Breast epithelium (tissue), 4 donors: ENCODE results near the gene GART. TPM values are rescaled to one million over a fixed set of nuclear protein-coding genes. Genes with fewer than 3 reads are reported as not detected.

Experiments used
- DNase-seq, 2 donors: peaks; one replicate each; pipeline ENCODE4 v3.0.0-alpha.2; 2019; ENCODE audit warnings: low spot score in 2 of 2
- H3K27ac ChIP-seq, 2 donors: fragments of 200-600 bp; sonication (generic) in 1 of 2; one replicate each; pipeline ENCODE4 v1.5.1; 2016 to 2019; ENCODE audit warnings: mild to moderate bottlenecking in 1 of 2
- H3K27me3 ChIP-seq, 2 donors: fragments of 200-600 bp; sonication (generic) in 1 of 2; one replicate each; pipeline versions ENCODE4 v1.5.1 to v1.6.0; 2017 to 2019; ENCODE audit warnings: control low read depth in 1 of 2, mild to moderate bottlenecking in 1 of 2
- H3K36me3 ChIP-seq: fragments of 200-600 bp; one replicate; pipeline ENCODE4 v1.5.1; 2019
- H3K4me1 ChIP-seq, 2 donors: fragments of 200-600 bp; sonication (generic); one replicate each; pipeline ENCODE4 v1.5.1; 2016 to 2019; ENCODE audit warnings: control low read depth in 1 of 2
- H3K4me3 ChIP-seq, 3 donors: fragments of 200-600 bp; sonication (generic); 1 replicate in 2 of 3; 2 replicates in 1 of 3; pipeline ENCODE4 v1.5.1; 2016 to 2019; ENCODE audit warnings: mild to moderate bottlenecking in 3 of 3, moderate library complexity in 2 of 3
- H3K9me3 ChIP-seq, 2 donors: fragments of 200-600 bp; sonication (generic) in 1 of 2; one replicate each; pipeline ENCODE4 v1.5.1; 2016 to 2019; ENCODE audit warnings: control low read depth in 1 of 2
- CTCF ChIP-seq, 3 donors: fragments of 450-650 bp; IDR thresholded peaks; one replicate each; pipeline ENCODE4 v1.5.1; 2016 to 2017; ENCODE audit warnings: antibody characterized with exemption in 3 of 3, mild to moderate bottlenecking in 3 of 3, moderate library complexity in 3 of 3
- POLR2A ChIP-seq: fragments of 450-650 bp; IDR thresholded peaks from one replicate; pipeline ENCODE4 v1.6.1; 2016; ENCODE audit warnings: antibody characterized with exemption, mild to moderate bottlenecking, moderate library complexity
- POLR2AphosphoS5 ChIP-seq, 3 donors: sonication (generic); formaldehyde crosslinking; IDR thresholded peaks; one replicate each; pipeline ENCODE4 v1.6.1; 2017; ENCODE audit warnings: antibody characterized with exemption in 3 of 3
- intact Hi-C: fragments of 100-400 bp; cut with DNase I; formaldehyde crosslinking; loops from one replicate; pipeline ENCODE4 v1.15.1; 2023; ENCODE audit warnings: low total_unique reads
- total RNA-seq, 3 donors: library from RNA; depleted of rRNA; stranded (reverse); fragments of >200 nt; gene quantifications; one replicate each; pipeline ENCODE4 v1.1.0, GENCODE V29; 2016

The GART gene
- total RNA-seq, 3 donors from 2014 or later, result 80.6 to 90.8 (median 89.4) TPM

GRCh38 chr21:33568448-33568847 lies 26.5 kb upstream of the GART start:
- Histone ChIP-seq H3K36me3 (peaks cover 14% of the 10 kb centered on the region), H3K4me3 (no peak overlapping the region)
- DNase-seq, result no peak

DNA sequence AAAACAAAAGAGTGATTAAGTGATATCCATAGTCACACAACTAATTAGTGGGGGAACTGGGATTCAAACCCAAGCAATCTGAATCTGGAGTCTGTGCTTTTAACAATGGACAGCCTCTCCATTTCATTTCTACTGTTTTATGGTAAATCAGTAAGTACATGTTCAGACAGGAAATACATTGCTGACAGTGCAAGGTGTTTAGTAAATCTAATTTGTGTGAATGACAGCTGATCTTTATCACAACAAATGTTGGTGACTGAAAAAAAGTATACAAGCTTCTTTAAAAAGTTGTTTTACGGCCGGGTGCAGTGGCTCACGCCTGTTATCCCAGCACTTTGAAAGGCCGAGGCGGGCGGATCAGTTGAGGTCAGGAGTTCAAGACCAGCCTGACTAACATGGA lies 26.0 kb upstream of the GART start:
- H3K27me3 ChIP-seq, result no peaks in the 10 kb centered on the region
- H3K36me3 ChIP-seq, result peaks cover 14% of the 10 kb centered on the region
- no peak for DNase-seq
- intact Hi-C loops, result no loop called here
- H3K4me3 ChIP-seq, result no peak overlapping the region
- no peaks in the 10 kb centered on the region for H3K9me3 ChIP-seq
- no peak for TF ChIP-seq POLR2AphosphoS5 (IDR thresholded peaks at IDR 0.05)
- TF ChIP-seq POLR2A, result no peak
- no peak for TF ChIP-seq CTCF (IDR thresholded peaks at IDR 0.05)
- H3K4me1 ChIP-seq, result no peaks in the 10 kb centered on the region
- H3K27ac ChIP-seq, result no peak overlapping the region

More at GRCh38 chr21:33568448-33568847, 26.5 kb upstream of the GART start:
- TF ChIP-seq POLR2AphosphoS5 (IDR thresholded peaks at IDR 0.05) (no peak), POLR2A (no peak), CTCF (IDR thresholded peaks at IDR 0.05) (no peak)
- Histone ChIP-seq H3K4me1 (no peaks in the 10 kb centered on the region), H3K27me3 (no peaks in the 10 kb centered on the region), H3K27ac (no peak overlapping the region), H3K9me3 (no peaks in the 10 kb centered on the region)
- intact Hi-C loops, result no loop called here

DNA sequence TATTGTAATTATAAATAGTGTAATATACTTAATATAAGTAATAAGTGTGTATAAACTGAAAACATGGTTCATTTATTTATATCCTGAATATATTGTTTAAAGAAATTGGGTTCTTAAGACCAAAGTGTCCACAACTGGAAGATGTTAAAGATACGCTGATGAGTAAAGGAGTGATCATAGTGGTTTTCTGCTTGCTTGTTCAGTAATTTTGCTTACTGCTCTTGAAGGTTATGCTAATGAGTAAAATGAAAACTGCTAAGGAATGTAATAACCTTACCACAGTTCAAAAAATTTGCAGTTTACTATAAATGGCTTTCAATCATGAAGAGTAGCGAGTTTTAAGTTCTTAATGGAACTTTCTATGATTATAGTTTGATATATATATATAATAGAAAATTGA lies 24.6 kb upstream of the GART start:
- Histone ChIP-seq H3K27me3 (no peaks in the 10 kb centered on the region), H3K9me3 (no peaks in the 10 kb centered on the region), H3K27ac (no peak overlapping the region), H3K4me3 (no peak overlapping the region), H3K36me3 (peaks cover 12% of the 10 kb centered on the region), H3K4me1 (no peaks in the 10 kb centered on the region)
- no peak for DNase-seq
- intact Hi-C loops, result no loop called here
- TF ChIP-seq CTCF (IDR thresholded peaks at IDR 0.05), result no peak
- no peak for TF ChIP-seq POLR2AphosphoS5 (IDR thresholded peaks at IDR 0.05)
- no peak for TF ChIP-seq POLR2A

DNA sequence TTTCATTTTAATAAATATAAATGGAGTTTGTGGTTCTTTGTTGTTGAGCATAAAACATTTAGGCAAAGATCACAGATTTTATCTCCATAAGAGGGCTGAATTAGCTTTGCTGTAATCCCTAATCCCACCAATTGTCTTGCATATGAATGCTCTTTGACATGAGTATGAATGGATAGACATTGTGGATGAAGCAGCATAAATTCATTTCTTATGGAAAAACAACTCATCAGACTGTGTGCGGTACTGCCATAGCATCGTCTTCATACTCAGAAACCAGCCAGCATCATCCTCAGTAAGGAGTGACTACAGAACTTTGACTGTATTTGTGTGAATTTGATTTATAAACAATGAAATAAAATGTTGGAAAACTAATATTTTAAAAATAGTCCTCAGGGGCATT lies 20.5 kb upstream of the GART start:
- no peak overlapping the region for H3K4me3 ChIP-seq
- no peaks in the 10 kb centered on the region for H3K27me3 ChIP-seq
- no peaks in the 10 kb centered on the region for H3K4me1 ChIP-seq
- intact Hi-C loops, result no loop called here
- no peaks in the 10 kb centered on the region for H3K9me3 ChIP-seq
- DNase-seq, result no peak
- H3K36me3 ChIP-seq, result peaks cover 9% of the 10 kb centered on the region
- H3K27ac ChIP-seq, result no peak overlapping the region
- TF ChIP-seq POLR2AphosphoS5 (IDR thresholded peaks at IDR 0.05) (no peak), POLR2A (no peak), CTCF (IDR thresholded peaks at IDR 0.05) (no peak)

DNA sequence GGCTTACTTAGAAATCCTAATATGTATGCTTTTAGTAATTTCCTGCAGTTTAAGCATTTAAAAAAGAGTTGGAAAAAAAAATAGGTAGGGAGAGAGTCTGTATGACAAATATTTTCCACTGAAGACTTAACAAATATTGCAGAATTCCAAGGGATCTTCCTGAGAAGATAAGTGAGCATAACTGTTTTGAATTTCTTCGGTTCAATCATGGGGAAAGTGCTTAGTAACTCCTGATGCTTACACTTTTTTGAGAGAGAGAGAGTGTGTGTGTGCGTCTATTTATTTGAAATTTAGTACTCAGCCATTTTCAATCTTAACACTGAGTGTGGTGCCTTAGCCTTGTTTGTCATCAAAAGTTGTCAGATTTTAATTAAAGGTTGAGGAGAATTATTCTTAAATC lies 19.5 kb upstream of the GART start:
- Histone ChIP-seq H3K4me3 (no peak overlapping the region), H3K9me3 (no peaks in the 10 kb centered on the region), H3K27me3 (no peaks in the 10 kb centered on the region), H3K27ac (no peak overlapping the region), H3K4me1 (no peaks in the 10 kb centered on the region), H3K36me3 (peaks cover 9% of the 10 kb centered on the region)
- intact Hi-C loops, result no loop called here
- no peak for TF ChIP-seq POLR2A
- no peak for TF ChIP-seq CTCF (IDR thresholded peaks at IDR 0.05)
- TF ChIP-seq POLR2AphosphoS5 (IDR thresholded peaks at IDR 0.05), result no peak
- DNase-seq, result no peak
